NCI-H1092 treated with DMSO at 0.1 percent for 48 hours (cell line): ENCODE data around the gene AGAP1.
A peak's percentile ranks its signal among the peaks of the same experiment; 100 is the strongest.

Source experiments
- DNase-seq: peaks from one replicate; lab custom pipeline; 2025; lab: John Stamatoyannopoulos, UW

AGAP1 gene

GRCh38 chr2:235550378-235550760 lies 56.5 kb downstream of the AGAP1 start:
- no peak for DNase-seq

- no peak for DNase-seq
These were observed 57.1 kb downstream of the AGAP1 start for GRCh38 chr2:235550946-235551345.

- peak; percentile 61 for DNase-seq
These were observed 58.1 kb downstream of the AGAP1 start for GRCh38 chr2:235551965-235552364.

GRCh38 chr2:235552671-235553070 lies 58.8 kb downstream of the AGAP1 start:
- DNase-seq, result no peak

GRCh38 chr2:235553291-235553690 lies 59.4 kb downstream of the AGAP1 start:
- DNase-seq, result no peak

- DNase-seq, result no peak
These were observed 59.9 kb downstream of the AGAP1 start for GRCh38 chr2:235553696-235554100.

GRCh38 chr2:235554385-235554784 lies 60.5 kb downstream of the AGAP1 start:
- DNase-seq, result no peak

- no peak for DNase-seq
These were observed 61.1 kb downstream of the AGAP1 start for GRCh38 chr2:235554936-235555335.

- no peak for DNase-seq
These were observed 61.5 kb downstream of the AGAP1 start for GRCh38 chr2:235555371-235555770.

GRCh38 chr2:235556086-235556485 lies 62.2 kb downstream of the AGAP1 start:
- no peak for DNase-seq

- no peak for DNase-seq
These were observed 63.1 kb downstream of the AGAP1 start for GRCh38 chr2:235556901-235557300.

- no peak for DNase-seq
These were observed 64.1 kb downstream of the AGAP1 start for GRCh38 chr2:235557903-235558302.

GRCh38 chr2:235558572-235558971 lies 64.7 kb downstream of the AGAP1 start:
- DNase-seq, result no peak

- DNase-seq, result no peak
These were observed 66.5 kb downstream of the AGAP1 start for GRCh38 chr2:235560345-235560744.

GRCh38 chr2:235561450-235561849 lies 67.6 kb downstream of the AGAP1 start:
- no peak for DNase-seq

- DNase-seq, result no peak
These were observed 68.4 kb downstream of the AGAP1 start for GRCh38 chr2:235562065-235562747.

GRCh38 chr2:235563056-235563910 lies 69.4 kb downstream of the AGAP1 start:
- DNase-seq, result no peak

GRCh38 chr2:235564066-235564465 lies 70.2 kb downstream of the AGAP1 start:
- no peak for DNase-seq

GRCh38 chr2:235564884-235565530 lies 71.2 kb downstream of the AGAP1 start:
- no peak for DNase-seq

- DNase-seq, result no peak
These were observed 72.6 kb downstream of the AGAP1 start for GRCh38 chr2:235566415-235566814.

GRCh38 chr2:235566931-235567495 lies 73.2 kb downstream of the AGAP1 start:
- no peak for DNase-seq

- no peak for DNase-seq
These were observed 74.0 kb downstream of the AGAP1 start for GRCh38 chr2:235567842-235568241.

- DNase-seq, result no peak
These were observed 74.6 kb downstream of the AGAP1 start for GRCh38 chr2:235568431-235568830.
